K562 (cell line): Measurements from ENCODE around the gene ITGB6. TPM values are rescaled to one million over a fixed set of nuclear protein-coding genes. Genes with fewer than 3 reads are reported as not detected.

Experiments used
- ATAC-seq: fragments of 200-7000 bp; cut with Tn5 transposase; 3 replicates; pipeline ENCODE4 v1.9.1; 2020; ENCODE audit warnings: moderate library complexity
- BruUV-seq: library from RNA; stranded (reverse); fragments of 400-500 nt; replicated peaks from 2 replicates; lab custom pipeline; 2021; lab: Mats Ljungman, UMichigan
- CTCF ChIA-PET: fragments of 300-600 bp; formaldehyde crosslinking; extraction: SDS; loops from one replicate; lab custom pipeline; 2021; ENCODE audit warnings: low intra/inter-chr PET ratio; lab: Yijun Ruan, JAX
- POLR2A ChIA-PET: fragments of 300-600, 350-650 bp; sonication (Branson Sonifier 250); formaldehyde crosslinking; extraction: SDS; loops from one replicate; lab custom pipeline; 2021; ENCODE audit warnings: antibody characterized with exemption, inconsistent platforms; lab: Yijun Ruan, JAX
- DNase-seq, 4 experiments: peaks; one replicate each; pipeline versions ENCODE4 v3.0.0 to v3.0.0-alpha.2; 2011 to 2018; ENCODE audit warnings: low spot score in 3 of 4, mixed read lengths in 3 of 4; ENCODE audit errors: extremely low read depth in 1 of 4
- FAIRE-seq: peaks from 2 replicates; lab custom pipeline; 2011; peaks lifted over from hg19 to GRCh38; lab: Jason Lieb, UNC
- H2AFZ ChIP-seq: 2 replicates; pipeline ENCODE4 v1.6.0; 2011; ENCODE audit warnings: low read depth, low read length, control low read depth, inconsistent platforms
- H3K27ac ChIP-seq: fragments of 200-600 bp; 3 replicates; pipeline ENCODE4 v1.8.0; 2011; ENCODE audit warnings: low read depth, mild to moderate bottlenecking, control low read depth, inconsistent platforms, low read length, moderate library complexity, mixed read lengths; ENCODE audit errors: extremely low read depth
- H3K27me3 ChIP-seq, 2 experiments: fragments of 300-600 bp in 1 of 2; 2 replicates in 1 of 2; 3 replicates in 1 of 2; pipeline versions ENCODE4 v1.6.0 to v1.8.0; 2011; ENCODE audit warnings: inconsistent platforms in 2 of 2, low read length in 2 of 2, mild to moderate bottlenecking in 1 of 2, mixed read lengths in 1 of 2, moderate library complexity in 1 of 2; ENCODE audit not compliant: control insufficient read depth in 2 of 2, insufficient read depth in 2 of 2
- H3K36me3 ChIP-seq: fragments of 300-600 bp; 3 replicates; pipeline ENCODE4 v1.8.0; 2011; ENCODE audit warnings: mild to moderate bottlenecking, low read length, inconsistent platforms; ENCODE audit not compliant: control insufficient read depth, insufficient read depth
- H3K4me1 ChIP-seq, 2 experiments: fragments of 200-600 bp in 1 of 2; replicated peaks in 1 of 2; 2 replicates in 1 of 2; 3 replicates in 1 of 2; pipeline versions ENCODE4 v1.5.1 to v1.8.0; 2011; ENCODE audit warnings: inconsistent platforms in 2 of 2, low read length in 2 of 2, mild to moderate bottlenecking in 1 of 2, mixed read lengths in 1 of 2, moderate library complexity in 1 of 2; ENCODE audit not compliant: control insufficient read depth in 2 of 2, insufficient read depth in 2 of 2
- H3K4me2 ChIP-seq: 2 replicates; pipeline ENCODE4 v1.6.1; 2011; ENCODE audit warnings: low read length, control low read depth, inconsistent platforms, mixed read lengths; ENCODE audit not compliant: insufficient read depth
- H3K4me3 ChIP-seq: fragments of 200-600 bp; sonication (generic), shearing (Covaris generic); 2 replicates; pipeline ENCODE4 v1.5.1; 2016; ENCODE audit warnings: control low read depth, inconsistent platforms
- H3K79me2 ChIP-seq: fragments of 200-600 bp; 3 replicates; pipeline ENCODE4 v1.8.0; 2011; ENCODE audit warnings: low read length, inconsistent platforms; ENCODE audit not compliant: control insufficient read depth, insufficient read depth
- H3K9ac ChIP-seq, 2 experiments: 2 replicates each; pipeline versions ENCODE4 v1.6.0 to v1.6.1; 2011; ENCODE audit warnings: low read depth in 2 of 2, low read length in 2 of 2, control low read depth in 1 of 2, inconsistent platforms in 1 of 2, mild to moderate bottlenecking in 1 of 2, mixed read lengths in 1 of 2; ENCODE audit not compliant: insufficient read depth in 1 of 2
- H3K9me1 ChIP-seq: one replicate; pipeline ENCODE4 v1.6.0; 2011; ENCODE audit warnings: inconsistent platforms, mild to moderate bottlenecking, low read length, moderate library complexity; ENCODE audit not compliant: control insufficient read depth, insufficient read depth
- H3K9me3 ChIP-seq: replicated peaks from 2 replicates; pipeline ENCODE4 v1.5.1; 2011; ENCODE audit warnings: low read depth, low read length, inconsistent platforms; ENCODE audit not compliant: control insufficient read depth, insufficient read depth
- H4K20me1 ChIP-seq: replicated peaks from 2 replicates; pipeline ENCODE4 v1.6.1; 2011; ENCODE audit warnings: low read length, inconsistent platforms, mixed read lengths; ENCODE audit not compliant: control insufficient read depth, insufficient read depth
- HDAC8 ChIP-seq: fragments of 450-650 bp; IDR thresholded peaks from 2 replicates; pipeline ENCODE4 v1.6.1; 2016; ENCODE audit warnings: mild to moderate bottlenecking, missing genetic modification characterization, moderate library complexity, missing compliant biosample characterization
- KLF16 ChIP-seq: IDR thresholded peaks from 2 replicates; pipeline ENCODE4 v1.6.1; 2016; ENCODE audit warnings: antibody characterized with exemption
- MEIS2 ChIP-seq: fragments of 450-650 bp; IDR thresholded peaks from 2 replicates; pipeline ENCODE4 v1.6.1; 2014; ENCODE audit warnings: mild to moderate bottlenecking; ENCODE audit not compliant: partially characterized antibody
- MLX ChIP-seq, 2 experiments: fragments of 450-650 bp in 1 of 2; sonication (generic) in 1 of 2; formaldehyde crosslinking; conservative IDR thresholded peaks; 2 replicates each; pipeline versions ENCODE4 v1.4.0 to v1.8.1; 2020 to 2022; ENCODE audit warnings: mild to moderate bottlenecking in 1 of 2, missing genetic modification reagents in 1 of 2
- MNT ChIP-seq, 2 experiments: fragments of 450-650 bp; conservative IDR thresholded peaks; 2 replicates each; pipeline ENCODE4 v1.6.1; 2017; ENCODE audit warnings: mild to moderate bottlenecking in 2 of 2, moderate library complexity in 2 of 2
- PKNOX1 ChIP-seq: fragments of 450-650 bp; IDR thresholded peaks from 2 replicates; pipeline ENCODE4 v1.6.1; 2016
- RCOR1 ChIP-seq, 2 experiments: IDR thresholded peaks; 2 replicates each; pipeline ENCODE4 v1.6.1; 2012; ENCODE audit warnings: low read depth in 2 of 2, low read length in 2 of 2, borderline replicate concordance in 1 of 2, improper control_type of control experiment in 1 of 2
- TEAD4 ChIP-seq, 2 experiments: sonication (generic) in 1 of 2; formaldehyde crosslinking in 1 of 2; IDR thresholded peaks; 2 replicates each; pipeline versions ENCODE4 v1.6.1 to v1.8.0; 2012 to 2022; ENCODE audit warnings: borderline replicate concordance in 1 of 2, inconsistent platforms in 1 of 2, low read length in 1 of 2, mild to moderate bottlenecking in 1 of 2, missing genetic modification reagents in 1 of 2
- THAP12 ChIP-seq: fragments of 250-450 bp; sonication (Bioruptor Pico); IDR thresholded peaks from 2 replicates; pipeline ENCODE4 v1.9.0; 2021; ENCODE audit warnings: mild to moderate bottlenecking, inconsistent platforms
- ZNF3 ChIP-seq: fragments of 250-450 bp; sonication (Bioruptor Pico); IDR thresholded peaks from 2 replicates; pipeline ENCODE4 v1.5.0; 2021; ENCODE audit warnings: mild to moderate bottlenecking, moderate library complexity
- ZNF449 ChIP-seq: fragments of 250-450 bp; sonication (Bioruptor Pico); IDR thresholded peaks from 2 replicates; pipeline ENCODE4 v1.8.0; 2022; ENCODE audit warnings: moderate library complexity, mild to moderate bottlenecking, inconsistent platforms
- ZNF589 ChIP-seq: fragments of 200-800 bp; sonication (Bioruptor generic); IDR thresholded peaks from 2 replicates; pipeline ENCODE4 v1.6.1; 2016; ENCODE audit warnings: low read depth, missing genetic modification characterization, missing compliant biosample characterization
- ZNF644 ChIP-seq: fragments of 200-800 bp; sonication (Bioruptor generic); IDR thresholded peaks from 2 replicates; pipeline ENCODE4 v1.6.1; 2016; ENCODE audit warnings: low read depth, missing genetic modification characterization, missing compliant biosample characterization
- WGBS: fragments of 100-300 bp; shearing (Covaris generic); methylation state at CpG from one replicate; pipeline ENCODE4 v1.1.6; 2016; ENCODE audit warnings: low coverage, mixed read lengths; ENCODE audit not compliant: insufficient coverage; ENCODE audit errors: missing lambda C conversion rate; 5-methylcytosine and 5-hydroxymethylcytosine counted together
- in situ Hi-C: fragments of 300-500 bp; cut with MboI; formaldehyde crosslinking; loops from 4 replicates; pipeline ENCODE4 v1.15.0; 2018; ENCODE audit warnings: inconsistent platforms, mixed read lengths
- intact Hi-C: fragments of 100-400 bp; cut with micrococcal nuclease; formaldehyde crosslinking; loops from 2 replicates; pipeline ENCODE4 v1.14.2; 2022
- polyA plus RNA-seq, 8 experiments: library from polyadenylated mRNA; depleted of rRNA in 4 of 8; stranded (reverse) in 5 of 8; unstranded in 3 of 8; fragments of >200 nt; fragmentation: Nextera tagmentation in 2 of 8; fragmentation: Illumina TruSeq in 1 of 8; extraction: Ambion mirVana in 2 of 8; extraction: Trizol in 1 of 8; gene quantifications; 2 replicates each; pipeline versions ENCODE4 v1.2.1 to v1.2.3, GENCODE V29; 2011 to 2014; ENCODE audit warnings: inconsistent platforms in 1 of 8, missing spikeins in 1 of 8
- total RNA-seq, 7 experiments: library from RNA; depleted of rRNA in 6 of 7; stranded (reverse); fragments of >200 nt in 6 of 7; fragmentation: Illumina TruSeq in 2 of 7; extraction: Trizol in 2 of 7; gene quantifications; 2 replicates each; pipeline versions ENCODE4 v1.2.1 to v1.2.3, GENCODE V29; 2011 to 2021; ENCODE audit warnings: low replicate concordance in 1 of 7

The ITGB6 gene
- total and polyA plus RNA-seq, 9 of the 15 experiments (the other 6 are each of a cell fraction or from before 2014, with no cell fraction given) = 0.18 TPM; not detected in 8

- WGBS = under 1% methylated on average over 6 of the region's 6 CpGs
- no peak for FAIRE-seq
- no peaks in the 10 kb centered on the region for H3K79me2 ChIP-seq
- TF ChIP-seq THAP12 (CRISPR knock-in tag) (no peak), HDAC8 (tag) (no peak), ZNF3 (CRISPR knock-in tag) (no peak), ZNF589 (CRISPR knock-in tag) (no peak), ZNF644 (tag) (no peak), PKNOX1 (no peak), RCOR1 (IDR thresholded peaks at IDR 0.05; ENCODE audit: borderline replicate concordance in 1 of 2, low read depth in 2 of 2, low read length in 2 of 2) (no peak), MNT (conservative IDR thresholded peaks at IDR 0.05) (no peak), KLF16 (no peak), MEIS2 (no peak), ZNF449 (CRISPR knock-in tag) (no peak), MLX (CRISPR knock-in tag; conservative IDR thresholded peaks at IDR 0.05) (no peak), TEAD4 (IDR thresholded peaks at IDR 0.05; ENCODE audit: low read length) (no peak), TEAD4 (CRISPR knock-in tag; IDR thresholded peaks at IDR 0.05; ENCODE audit: borderline replicate concordance) (no peak)
- TF ChIP-seq, all 486 proteins: peak for 0
- DNase-seq = no peak
- Histone ChIP-seq H3K27me3 (no peaks in the 10 kb centered on the region; a peak in 1 of 5 replicates), H3K4me1 (no peaks in the 10 kb centered on the region), H3K4me2 (no peak overlapping the region), H2AFZ (no peak overlapping the region), H3K4me3 (no peak overlapping the region), H4K20me1 (no peaks in the 10 kb centered on the region), H3K36me3 (no peaks in the 10 kb centered on the region), H3K9me1 (no peaks in the 10 kb centered on the region), H3K9ac (no peak overlapping the region), H3K9me3 (no peaks in the 10 kb centered on the region), H3K27ac (no peak overlapping the region)
- in situ Hi-C loops = no loop called here
- CTCF ChIA-PET = no interaction called here
- no TSS peak for BruUV-seq
- ATAC-seq = no peak
- intact Hi-C loops = no loop called here
- POLR2A ChIA-PET = no interaction called here
These were observed 74.2 kb downstream of the ITGB6 start for GRCh38 chr2:160125828-160126227.
